ENCODE results near the gene PPIL1.

GRCh38 chr6:36809941-36810803 is 64.4 kb downstream of the PPIL1 start:
- TF ChIP-seq CTCF (IDR thresholded peaks at IDR 0.05), result no peak
- TF ChIP-seq POLR2AphosphoS5 (IDR thresholded peaks at IDR 0.05), result no peak
- TF ChIP-seq EP300 (IDR thresholded peaks at IDR 0.05), result no peak

All from stomach (tissue), 4 donors.